Activated CD8-positive, alpha-beta memory T cell treated with anti-CD3 and anti-CD28 coated beads for 4 hours (primary cell): Measurements from ENCODE around the gene TLE5.
"Not testable (repeated sequence)": the region's sequence is repeated elsewhere in the genome, so short reads cannot be mapped to it uniquely, and the experiment has no call there.

Source experiments
- DNase-seq, 2 donors: peaks; one replicate each; pipeline ENCODE4 v3.0.0-alpha.2; 2020; ENCODE audit warnings: low read depth in 2 of 2

The TLE5 gene

DNA sequence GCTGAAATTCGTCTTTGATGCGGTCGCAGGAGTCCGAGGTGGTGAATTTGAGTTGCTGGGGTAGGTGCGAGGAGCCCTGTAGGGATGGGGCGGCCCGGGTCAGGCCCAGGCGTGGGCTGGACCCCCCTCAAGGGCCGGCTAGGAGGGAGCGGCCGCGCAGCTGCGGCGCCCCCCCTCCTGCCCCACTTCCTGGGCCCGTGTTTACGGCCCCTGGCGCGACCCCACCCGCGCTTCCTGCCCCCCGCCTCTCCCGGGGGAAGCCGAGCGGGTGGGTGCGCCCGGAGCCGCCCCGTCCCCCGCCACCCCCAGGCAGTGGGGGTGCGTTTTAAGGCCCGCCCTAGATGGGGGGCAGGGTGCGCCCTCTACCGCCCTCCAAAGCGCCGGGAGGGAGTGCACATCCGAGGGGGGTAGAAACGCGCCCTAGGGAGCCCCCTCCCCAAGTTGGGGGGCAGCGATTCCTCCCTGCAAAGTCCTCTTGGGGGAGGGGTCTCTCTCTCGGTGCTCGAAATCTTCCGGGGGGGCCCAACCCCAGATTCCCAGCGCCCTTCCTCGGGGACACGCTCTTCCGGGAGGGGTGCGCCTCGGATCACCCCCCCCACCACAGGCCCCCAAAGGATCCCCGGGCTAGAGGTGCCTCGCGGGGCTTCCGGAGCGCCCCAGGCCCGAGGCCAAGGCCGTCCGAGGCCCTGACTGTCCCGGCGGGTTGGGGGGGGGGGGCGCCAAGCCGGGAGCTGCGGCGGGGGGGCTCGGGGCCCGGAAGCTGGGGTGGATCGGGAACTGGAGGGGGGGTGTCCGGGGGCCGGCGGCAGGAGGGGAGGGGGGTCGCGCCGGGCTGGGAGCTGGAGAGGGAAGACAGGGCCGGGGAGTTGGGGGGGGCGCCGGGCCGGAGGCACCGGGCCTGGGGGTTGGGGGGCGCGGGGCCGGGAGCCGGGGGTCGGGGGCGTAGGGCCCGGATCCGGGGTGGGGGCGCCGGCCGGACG lies 823 bp downstream of the TLE5 start:
- peak; percentile 50 to 53 for DNase-seq

DNA sequence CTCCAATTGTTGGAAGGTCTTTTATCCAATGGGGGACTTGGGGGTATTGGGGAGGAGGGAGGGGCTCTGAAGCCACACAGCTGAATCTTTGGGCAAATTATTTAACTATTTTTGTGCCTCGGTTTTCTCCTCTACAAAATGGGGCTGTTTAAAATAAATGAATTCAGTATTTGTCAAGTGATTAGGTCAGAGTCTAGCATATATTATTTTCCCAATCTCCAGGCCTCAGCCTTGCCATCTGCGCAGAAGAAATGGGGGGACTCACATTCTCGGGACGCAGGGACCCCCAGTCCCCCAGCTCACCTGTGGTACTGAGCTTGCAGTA lies 1.5 kb downstream of the TLE5 start:
- DNase-seq = no peak

DNA sequence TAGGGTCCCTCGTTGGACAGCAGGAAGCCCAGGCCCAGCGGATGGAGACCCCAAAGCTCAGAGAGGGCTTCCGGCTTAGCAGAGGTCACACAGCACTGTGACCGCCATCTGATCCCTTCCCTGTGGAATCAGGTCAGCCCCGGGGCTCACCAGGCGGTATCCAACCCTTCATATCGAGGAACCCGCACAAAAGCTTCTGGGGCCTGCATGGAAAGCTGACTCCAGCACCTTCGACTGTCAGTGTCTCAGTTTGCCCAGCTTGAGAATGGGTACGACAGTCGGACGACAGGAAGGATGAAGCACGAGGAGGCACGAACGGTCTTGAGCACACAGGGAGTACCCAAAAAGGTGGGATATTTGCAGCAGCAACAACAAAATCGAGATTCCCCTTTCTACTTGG lies 2.6 kb downstream of the TLE5 start:
- DNase-seq = no peak

DNA sequence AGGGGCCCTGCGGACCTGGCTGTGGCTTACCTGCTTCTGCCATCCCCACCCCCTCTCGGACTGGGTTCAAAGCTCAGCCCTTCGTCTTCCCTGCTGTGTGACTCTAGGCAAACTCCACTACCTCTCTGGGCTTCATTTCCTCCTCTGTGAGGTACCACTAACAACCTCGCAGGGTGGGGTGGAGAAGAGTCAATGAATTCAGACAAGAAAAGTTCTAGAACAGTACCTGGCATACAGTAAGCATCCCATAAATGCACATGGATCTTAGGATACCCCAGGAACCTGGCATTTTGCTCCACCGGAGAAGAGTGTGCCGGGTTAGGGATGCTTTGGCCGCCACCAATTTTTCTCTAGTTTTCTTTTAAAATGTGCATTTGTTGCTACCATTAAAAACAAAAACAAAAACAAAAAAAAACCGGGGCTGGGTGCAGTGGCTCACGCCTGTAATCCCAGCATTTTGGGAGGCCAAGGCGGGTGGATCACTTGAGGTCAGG lies 3.4 kb downstream of the TLE5 start:
- DNase-seq = no peak

DNA sequence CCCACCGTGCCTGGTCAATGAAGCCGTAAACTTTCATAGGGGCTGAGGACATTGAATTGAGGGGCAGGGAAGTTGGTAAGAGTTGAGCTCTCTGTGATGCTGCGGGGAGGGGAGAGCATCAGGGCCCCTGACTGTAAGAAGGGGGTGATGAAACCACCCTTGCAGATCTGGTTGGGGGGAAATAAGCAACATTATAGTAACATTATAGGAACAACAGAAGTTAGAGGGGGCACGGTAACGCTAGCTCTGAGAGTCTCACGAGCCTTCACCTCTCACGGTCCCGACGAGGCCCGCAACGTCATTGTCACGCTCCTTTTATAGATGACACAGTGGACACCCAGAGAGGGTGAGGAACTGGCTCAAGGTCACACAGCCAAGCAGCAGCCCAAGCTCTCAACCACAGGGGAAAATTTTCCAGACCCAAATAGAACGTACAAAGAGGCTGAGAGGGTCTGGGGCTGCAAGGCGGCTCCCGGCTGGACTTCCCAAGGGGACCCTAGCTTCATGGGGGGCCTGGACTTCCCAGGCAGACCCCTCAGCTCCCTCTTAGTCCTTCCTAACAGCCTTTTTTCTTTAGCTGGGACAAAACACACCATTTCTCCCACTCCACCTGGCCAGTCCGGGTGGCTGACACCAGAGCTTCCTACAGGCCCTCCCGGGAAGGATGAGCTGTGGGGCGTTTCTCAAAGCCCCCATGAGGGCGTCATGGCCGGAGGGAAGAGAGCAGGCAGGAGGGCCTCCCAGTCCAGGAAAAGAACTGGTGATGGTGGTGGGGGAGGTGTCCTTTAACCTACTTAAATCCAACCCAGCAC lies 4.1 kb downstream of the TLE5 start:
- DNase-seq = no peak

DNA sequence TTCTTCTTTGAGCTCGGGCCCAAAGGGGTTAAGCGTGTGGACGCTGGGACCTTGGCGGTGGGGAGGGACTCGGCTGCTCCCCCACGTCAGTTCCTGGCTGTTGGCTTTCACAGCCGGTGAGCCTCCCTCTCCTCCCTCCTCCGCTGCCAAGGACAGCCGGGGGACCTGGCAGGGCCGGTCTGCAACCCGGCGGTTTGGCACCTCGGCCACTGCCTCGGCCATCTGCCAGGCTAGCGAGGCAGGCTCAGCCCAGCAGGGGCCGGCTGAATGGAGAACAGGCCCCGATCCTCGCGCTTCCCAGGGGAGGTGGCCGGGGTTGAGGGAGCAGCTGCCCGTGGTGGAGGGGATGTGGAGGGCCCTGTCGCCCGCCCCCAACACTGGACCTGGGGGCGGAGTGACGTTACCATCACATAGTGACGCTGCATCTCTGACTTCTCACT lies 5.0 kb downstream of the TLE5 start:
- DNase-seq = no peak

DNA sequence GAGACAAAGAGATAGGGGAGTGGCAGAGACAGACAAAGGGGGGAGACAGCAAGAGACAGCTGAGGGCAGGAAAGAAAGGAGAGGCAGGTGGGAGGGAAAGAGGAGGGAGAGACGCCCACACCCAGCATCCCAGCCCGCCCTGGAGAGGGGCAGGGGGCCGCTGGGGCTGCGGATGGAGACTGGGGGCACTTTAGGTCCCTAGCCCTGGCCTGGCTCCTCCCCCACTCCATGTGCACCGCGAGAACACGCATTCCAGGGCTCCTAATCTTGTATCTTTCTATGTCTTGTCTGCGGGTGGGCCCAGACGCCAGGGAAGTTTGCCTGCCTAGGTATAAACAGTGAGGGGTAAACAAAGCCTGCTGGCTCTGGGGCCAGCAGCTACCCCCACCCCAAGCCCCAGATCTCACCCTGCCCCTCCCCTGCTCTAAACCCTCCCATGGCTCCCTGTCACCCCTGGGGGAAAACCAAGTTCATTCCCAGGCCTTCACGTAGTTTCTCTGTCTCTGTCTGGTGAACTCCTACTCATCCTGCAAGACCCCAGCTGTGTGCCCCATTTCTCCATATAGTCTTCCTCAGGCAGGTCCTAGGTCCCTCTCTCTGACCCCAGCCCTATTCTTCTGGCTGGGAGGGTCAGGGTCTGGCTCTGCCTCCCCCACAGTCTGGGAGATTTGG lies 5.7 kb downstream of the TLE5 start:
- no peak for DNase-seq

DNA sequence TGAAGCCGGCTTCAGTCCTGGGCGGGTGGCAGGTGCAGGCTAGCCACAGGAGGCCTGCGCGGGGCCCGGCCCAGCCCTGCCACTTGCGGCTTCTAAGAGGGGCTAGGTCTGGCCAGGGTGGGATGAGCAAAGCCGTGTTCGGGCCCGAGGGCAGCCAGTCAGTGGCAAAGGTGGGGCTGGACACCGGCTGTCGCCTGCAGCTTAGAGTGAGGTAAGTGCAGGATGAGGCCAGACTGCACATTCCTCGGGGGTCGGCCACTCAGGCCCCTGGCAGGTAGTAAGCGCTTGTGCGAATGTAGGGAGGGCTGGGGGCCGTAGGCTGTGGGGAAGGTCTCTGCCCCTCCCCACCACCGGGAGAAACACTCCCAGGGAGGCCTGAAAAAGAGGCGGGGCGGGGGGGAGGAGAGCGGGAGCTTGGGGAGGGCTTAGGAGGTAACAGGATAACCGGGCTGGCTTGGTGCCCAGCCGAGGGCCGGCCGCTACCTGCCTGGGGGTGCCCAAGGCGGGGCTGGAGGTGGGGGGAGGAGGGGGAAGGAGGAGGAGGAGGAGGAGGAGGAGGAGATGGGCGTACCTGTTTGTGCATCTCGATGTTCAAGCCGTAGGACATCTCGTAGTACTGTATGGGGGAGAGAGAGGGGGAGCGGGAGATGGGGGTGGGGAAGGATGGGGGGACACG lies 6.4 kb downstream of the TLE5 start:
- DNase-seq = no peak

DNA sequence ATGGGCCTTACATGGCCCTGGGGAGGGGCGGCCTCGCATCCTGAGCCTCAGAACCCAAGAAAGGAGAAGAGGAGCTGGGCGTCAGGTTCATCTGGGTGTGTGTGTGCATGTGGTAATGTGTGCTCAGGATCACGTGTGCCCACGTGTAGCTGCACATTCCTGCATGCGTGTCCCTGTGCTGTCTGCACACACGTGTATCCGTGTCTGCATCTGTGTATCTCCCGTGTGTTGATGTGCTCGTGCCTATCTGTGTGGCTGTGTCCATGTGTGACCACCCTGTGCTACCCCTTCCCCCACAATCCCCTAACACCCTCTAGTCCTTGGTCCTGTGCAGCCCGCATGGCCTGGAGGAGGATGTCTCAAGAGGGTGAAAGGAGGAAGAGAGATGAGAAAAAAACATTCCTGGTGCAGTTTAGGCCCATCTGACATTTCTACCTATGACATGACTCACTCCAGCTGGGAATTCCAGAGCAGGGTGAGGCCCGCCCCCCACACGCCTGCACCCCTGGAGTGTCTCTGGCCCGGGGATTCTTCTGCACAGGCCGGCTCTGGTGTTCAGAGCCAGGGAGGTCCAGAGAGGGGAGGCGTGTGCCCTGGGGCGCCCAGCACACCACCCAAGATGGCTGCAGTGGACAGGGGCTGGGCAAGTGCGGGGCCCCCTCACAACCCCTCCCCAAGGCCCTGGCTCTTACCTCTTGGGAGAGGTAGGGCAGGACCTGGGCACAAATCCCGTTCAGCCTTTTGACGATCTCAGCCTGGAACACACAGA lies 7.1 kb downstream of the TLE5 start:
- DNase-seq = no peak

DNA sequence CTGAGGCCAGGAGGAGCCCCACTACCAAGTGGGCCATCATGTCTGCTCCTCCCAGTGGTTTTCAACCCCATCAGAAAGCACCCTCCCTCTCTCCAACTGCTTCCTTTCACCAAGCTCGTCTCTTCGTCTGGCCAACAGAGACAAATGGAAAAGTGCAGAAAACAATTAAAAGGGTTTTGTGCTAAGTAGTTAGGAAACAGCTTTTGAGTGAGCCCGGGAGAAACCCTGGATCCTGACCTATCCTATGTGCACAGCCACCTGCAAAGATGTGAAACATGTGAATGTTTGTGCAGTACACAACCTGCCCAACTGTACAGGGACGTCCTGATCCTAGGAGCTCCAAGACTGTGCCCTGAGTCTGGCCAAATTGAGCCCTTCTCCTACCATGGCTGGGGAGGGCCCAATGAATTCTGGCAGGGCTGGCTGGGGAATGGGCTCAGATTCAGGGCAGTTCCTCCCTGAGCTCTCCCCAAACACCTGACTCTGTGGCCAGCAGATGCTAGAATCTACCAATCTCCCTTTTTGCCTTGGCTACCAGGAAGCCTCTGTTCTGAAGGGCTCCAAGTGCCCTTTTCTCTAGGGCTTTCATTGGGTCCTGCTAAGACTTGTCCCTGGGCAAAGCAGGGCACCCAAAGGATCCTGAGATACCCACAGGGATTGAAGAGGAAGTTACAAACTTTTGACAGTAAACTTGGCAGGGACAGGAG lies 7.9 kb downstream of the TLE5 start:
- no peak for DNase-seq

DNA sequence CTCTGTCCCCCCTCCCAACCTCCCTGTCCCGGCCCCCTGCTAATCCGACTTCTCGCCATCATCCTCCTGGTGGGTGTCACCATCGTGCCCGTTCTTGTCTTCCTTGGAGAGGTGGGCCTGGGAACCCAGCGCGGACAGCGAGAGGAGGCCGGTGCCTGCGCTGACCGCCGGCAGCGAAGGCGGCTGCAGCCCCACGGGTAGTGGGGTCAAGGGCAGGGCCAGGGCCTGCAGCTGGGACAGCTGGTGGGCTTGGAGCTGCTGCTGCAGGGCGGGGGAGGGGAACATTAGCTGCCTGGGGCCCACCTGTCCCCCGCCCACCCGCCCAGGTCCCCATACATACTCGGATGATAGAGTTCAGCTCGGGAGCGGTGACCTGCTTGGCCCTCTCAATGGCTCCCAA lies 8.5 kb downstream of the TLE5 start:
- DNase-seq = no peak

DNA sequence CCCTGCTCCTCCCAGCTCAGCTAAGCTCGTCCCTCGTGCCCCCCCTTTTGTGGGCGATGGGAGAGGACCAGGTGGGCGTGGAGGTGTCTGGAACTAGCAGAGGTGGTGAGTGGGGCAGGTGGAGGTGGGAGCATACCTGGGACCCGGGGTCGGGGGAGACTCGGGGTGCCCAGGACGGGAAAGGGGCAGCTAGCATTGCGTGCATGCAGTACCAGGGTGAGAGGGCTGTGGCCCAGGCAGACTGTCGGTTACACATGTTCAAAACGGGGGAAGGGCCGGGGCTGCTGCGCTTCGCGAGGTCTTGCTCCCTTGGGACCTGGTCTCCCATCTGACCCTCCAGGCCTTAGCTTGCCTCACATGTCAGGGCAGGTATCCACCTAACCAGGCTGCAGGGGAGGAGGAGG lies 9.1 kb downstream of the TLE5 start:
- no peak for DNase-seq

DNA sequence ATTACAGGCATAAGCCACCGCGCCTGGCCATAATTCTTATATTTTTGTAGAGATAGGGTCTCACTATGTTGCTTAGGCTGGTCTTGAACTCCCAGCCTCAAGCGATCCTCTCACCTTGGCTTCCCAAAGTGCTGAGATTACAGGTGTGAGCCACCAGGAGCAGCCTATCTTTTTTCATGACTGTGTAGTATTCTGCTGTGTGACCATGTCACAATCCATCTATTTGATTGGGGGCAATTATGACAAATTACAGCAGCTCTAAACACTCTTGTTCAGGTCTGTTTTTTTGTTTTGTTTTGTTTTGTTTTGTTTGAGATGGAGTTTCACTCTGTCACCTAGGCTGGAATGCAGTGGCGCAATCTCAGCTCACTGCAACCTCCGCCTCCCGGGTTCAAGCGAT lies 12.3 kb downstream of the TLE5 start:
- not testable (repeated sequence) for DNase-seq

DNA sequence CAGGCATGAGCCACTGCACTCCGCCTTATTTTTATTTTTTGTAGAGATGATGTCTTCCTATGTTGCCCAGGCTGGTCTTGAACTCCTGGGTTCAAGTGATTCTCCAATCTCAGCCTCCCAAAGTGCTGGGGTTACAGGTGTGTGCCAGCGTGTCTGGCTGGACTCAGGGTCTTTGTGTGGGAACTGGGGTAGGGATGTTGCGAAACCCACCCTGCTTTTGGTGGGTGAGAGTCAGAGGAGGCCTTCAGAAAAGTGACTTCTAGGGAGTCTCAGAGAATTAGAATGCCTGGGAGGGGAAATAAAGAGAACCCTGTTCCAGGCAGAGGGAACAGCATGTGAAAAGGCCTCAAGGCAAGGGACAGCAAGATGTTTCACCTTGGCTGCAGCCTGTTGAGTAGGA lies 13.2 kb downstream of the TLE5 start:
- no peak for DNase-seq

DNA sequence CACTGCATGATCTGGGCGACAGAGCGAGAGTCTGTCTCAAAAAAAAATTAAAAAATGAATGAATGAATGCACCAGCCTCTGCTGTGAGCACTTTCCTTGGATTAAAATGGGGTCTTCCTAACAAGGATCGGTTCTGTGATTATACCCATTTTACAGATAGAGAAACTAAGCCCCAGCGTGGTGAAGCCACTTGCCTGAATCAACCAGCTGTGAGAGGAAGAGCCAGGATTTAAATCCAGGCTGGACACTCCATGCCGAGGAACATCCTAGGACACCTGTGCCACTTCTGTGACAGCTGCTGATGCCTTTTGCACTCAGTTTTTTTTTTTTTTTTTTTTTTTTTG lies 14.1 kb downstream of the TLE5 start:
- no peak for DNase-seq

DNA sequence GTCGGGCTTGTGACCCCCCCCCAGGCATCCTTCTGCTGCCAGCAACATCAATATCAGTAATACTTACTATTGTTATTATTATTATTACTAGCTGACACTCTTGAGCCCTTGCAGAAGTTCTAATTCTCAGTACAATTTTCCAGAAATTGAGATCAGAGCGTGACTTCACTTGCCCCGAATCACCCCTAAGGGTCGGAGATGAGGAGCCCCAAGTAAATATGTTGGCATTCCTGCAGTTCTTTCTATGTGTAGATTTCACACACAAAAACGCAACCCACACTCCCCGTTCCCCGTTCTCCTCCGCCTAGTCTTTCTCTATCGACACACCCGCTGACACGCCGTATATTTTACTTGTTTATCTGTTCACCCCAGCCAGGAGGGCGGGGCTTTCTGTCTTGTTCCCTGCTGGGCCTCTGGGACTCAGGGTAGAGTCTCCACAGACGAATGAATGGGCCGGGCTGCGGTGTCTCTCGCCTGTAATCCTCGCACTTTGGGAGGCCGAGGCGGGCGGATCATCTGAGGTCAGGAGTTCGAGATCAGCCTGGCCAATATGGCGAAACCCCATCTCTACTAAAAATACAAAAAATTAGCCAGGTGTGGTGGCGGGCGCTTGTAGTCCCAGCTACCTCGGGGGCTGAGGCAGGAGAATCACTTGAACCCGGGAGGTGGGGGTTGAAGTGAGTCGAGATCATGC lies 14.7 kb downstream of the TLE5 start:
- DNase-seq = no peak

DNA sequence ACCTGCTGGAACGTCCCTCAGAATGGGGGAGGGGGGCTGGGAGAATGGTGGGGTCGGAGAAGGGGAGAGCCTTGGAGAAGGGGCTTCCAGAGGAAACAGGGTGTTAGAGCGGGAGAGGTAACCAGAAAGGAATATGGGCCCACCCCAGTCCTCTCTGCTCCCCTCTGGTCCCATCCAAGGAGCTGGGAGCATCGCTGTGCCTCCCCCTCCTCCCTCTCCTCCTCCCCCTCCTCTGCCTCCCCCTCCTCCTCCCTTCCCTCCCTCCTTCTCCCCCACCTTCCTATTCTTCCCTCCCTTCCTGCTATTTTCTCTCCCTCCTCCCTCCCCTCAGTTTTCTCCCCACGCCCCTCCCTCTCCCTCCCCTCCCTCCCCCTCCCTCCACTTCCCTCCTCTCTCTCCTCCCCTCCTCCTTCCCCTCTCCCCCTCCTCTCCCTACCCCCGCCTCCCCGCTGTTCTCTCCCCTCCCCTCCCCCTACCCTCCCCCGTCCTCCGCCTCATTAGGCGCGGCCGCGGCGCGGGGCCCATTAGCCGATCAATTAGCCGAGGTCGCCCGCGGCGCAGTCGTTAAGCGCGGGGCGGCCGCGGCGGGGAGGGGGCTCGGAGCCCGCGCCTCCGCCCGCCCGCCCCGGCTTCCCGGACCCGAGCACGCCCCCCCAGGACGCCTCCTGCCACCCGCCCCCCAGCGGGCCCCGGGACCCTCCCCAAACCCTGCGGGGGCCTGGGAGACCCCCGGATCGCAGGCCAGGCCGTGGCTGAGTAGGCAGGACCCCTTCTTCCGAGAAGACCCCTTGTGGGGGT lies 15.4 kb downstream of the TLE5 start:
- no peak for DNase-seq

DNA sequence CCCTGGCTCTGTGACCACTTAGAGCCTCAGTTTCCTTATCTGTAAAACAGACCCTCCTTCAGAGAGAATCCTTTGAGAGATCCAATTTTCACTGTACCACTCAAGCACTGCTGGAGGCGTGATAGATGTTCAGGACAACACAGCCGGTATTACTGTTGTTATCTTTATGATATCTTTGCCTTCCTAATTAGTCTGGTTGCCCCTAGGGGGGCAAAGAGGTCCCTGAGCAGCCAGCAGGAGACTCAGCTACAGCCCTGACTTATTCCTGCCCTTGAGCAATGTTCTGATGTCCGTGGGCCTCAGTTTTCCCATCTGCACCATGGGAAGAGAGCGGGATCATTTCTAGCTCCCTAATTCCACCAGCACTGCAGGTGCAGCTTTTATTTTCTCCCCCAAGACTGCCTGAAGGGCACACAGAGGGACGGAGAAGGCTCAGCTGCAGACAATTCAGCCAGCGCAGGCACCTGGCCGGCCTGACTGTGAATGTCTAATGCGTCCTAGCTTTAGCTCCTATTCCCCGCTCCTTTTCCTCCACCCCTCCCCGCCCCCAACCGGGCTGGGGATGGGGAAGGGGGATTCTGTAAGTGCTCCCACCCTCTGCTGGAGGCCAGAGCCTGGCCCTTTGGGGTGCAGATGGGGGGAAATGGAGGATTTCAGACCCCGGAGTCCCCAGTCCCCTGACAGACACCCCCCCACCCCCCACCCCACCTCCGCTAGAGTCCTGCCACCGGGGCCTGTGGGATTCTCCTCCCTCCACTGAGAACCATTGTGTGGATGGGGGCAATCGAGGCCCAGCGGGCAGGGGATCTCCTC lies 16.2 kb downstream of the TLE5 start:
- no peak for DNase-seq
